Measurements from ENCODE around the gene VSTM2L.
A peak's percentile ranks its signal among the peaks of the same experiment; 100 is the strongest.

Gene VSTM2L

DNA sequence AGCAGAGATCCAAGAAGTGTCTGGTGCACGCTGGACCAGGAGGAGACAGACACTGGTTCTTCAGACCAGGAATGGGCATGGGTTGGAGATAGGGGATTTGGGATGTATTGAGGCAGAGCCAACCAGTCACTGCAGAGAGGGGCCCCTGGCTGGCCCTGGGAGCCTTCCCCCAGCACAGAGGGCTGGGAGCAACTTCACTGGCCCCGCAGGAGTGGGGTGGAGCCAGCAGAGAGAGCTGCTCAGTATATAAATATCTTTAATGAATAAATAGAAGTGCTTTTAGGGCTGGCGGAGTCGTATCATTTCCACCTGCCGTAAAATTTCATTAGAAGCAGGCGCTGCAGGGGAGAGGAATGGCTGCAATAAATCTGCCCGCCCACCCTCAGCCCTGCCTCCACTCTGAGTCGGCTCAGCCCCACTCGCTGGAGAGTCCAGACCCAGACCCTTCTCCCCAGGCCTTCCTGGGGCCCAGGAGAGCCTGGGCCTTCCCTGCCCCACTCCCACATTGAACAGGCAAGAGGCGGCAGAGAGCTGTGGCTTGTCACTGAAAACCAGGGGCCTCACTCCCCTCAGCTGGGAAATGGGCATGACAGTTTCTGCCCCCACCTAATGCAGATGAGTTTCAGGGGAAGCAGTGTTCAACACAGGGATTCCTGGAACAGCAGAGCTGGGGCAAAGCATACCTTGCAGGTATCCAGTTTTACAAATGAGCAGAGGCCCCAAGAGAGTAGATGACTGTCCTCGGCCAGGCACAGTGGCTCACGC, 23.9 kb upstream of the VSTM2L start:
- DNase-seq (ENCODE audit: low spot score) = peak; percentile 88

DNA sequence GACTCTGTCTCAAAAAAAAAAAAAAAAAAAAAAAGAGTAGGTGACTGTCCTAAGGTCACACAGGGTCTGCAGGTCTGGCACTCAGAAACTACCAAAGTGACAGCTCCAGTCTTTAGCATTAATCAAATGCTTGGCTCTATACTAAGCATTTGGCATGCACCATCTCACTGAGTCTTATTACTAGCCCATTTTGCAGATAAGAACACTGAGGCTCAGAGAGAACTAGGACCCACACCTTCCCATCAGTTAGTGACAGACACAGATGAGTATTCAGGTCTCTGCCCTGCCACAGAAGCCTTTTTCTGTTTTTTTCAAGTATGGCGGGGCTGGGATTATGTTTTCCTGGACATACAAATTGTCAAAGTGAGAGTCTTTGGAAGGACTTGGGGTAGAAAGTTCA, 23.1 kb upstream of the VSTM2L start:
- no peak for DNase-seq (ENCODE audit: low spot score)

DNA sequence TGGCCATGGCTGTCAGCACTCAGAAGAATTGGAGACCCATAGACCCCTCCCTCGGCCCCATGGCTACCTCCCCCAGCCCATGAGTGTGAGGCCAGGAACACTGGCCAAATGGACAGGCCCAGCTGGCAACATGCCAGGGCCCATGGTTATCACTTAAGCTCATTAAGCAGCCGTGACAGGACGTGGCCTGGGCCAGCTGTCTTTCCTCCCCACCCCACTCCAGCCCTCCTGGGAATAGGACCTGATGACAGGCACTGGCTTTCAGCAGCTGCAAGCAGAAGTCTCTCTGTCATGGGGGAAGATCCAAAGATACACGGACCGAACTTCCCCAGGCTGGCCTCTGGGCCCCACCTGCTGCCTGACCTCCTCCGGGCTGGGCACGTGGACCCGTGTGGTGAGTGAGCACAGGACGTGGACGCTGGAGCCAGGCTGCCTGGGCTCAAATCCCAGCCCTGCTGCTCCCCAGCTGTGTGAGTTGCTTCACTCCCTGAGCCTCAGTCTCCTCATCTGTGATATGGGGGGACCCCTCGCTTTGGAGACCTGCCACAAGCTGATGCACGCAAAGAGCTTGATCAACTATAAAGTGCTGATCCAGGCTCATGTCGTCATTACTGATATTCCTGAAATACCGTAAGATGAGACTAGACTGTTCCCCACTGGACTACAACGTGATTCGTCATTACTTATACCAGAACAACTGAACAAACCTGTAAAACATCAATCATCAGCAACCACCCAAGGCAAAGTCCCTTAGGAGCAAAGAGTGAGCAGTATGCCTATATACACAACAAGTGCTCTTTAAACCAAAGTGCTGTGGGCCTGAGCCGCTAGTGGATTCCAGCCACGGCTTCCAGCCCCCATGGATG, 22.0 kb upstream of the VSTM2L start:
- peak; percentile 100 for DNase-seq (ENCODE audit: low spot score)

DNA sequence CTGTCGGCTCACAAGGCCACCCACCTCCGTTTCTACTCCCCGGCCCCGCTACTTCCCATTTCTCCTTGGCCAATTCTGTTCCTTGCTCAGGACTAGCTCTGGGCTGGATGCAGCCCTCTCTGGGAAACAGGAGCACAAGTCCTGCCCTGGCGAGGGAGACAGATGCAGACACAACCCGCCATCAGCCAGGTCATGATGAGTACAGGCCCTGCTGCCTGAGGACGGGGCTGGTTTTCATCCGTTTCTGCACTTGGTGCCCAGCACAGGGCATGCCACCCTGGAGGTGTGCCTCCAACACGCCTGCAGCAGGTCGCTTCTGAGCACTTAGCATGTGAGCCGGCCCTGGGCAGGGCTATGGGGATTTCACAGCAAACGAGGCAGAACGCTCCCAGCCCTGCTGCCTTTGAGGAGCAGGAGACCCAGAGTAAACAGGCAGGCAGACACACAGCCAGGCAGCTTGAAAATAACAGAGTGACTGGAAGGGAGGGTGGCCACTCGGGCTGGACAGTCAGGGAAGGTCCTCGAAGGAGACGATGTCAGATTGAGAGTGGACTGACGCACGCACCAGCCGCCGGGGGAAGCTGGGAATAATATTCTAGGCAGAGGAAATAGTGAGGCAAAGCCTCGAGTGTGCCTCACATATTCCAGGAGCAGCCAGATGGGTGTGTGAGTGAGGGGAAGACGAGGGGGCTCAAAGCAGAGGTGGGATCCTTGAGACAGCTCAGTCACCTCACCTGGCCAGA, 21.2 kb upstream of the VSTM2L start:
- DNase-seq (ENCODE audit: low spot score) = peak; percentile 77

DNA sequence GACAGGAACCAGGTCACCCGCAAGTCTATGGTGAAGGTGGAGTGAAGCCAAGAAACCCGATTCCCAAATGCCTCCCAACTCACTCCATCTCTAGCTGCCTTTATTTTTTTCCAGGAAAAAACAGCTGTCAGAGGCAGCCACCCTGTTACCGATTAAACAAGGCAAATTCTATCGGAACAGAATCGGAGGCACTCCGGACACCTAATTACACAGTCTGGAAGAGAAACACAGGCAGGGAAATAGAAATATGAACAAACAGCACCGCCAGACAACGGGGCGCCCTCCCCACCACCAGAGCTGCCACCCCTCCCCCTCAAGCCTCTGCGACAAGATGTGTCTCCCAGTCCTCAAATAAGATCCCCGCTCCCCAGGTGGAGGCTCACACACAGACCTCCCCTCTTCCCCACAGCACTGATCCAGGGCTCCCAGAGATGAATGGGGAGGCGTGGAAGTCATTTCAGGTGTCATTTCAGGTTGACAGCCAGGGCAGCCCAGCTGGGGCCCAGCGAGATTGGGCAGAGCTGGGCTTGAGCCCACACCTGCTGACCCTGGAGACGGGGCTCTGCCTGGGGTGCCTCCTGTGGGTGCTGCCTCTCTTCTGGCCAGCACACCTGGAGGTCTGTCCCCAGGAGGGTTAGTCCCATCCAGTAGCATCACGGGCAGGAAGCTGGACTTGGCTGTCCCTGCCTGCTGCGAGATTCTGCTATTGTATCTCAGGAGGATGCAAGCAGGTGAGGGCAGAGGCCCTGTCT, 19.8 kb upstream of the VSTM2L start:
- no peak for DNase-seq (ENCODE audit: low spot score)

DNA sequence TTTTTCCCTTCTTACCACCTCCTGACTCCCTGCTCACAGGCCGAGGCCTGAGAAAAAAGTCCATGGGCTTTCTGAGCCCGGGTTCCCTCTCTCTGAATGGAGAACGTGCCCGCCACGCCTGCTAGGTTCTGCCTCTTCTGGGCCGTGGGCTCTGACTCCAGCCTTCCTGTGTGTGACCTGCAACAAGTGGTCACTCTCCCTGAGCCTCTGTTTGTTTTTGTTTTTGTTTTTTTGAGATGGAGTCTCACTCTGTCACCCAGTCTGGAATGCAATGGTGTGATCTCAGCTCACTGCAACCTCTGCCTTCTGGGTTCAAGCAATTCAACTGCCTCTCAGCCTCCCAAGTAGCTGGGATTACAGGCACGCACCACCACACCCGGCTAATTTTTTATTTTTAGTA, 17.9 kb upstream of the VSTM2L start:
- DNase-seq (ENCODE audit: low spot score) = no peak

DNA sequence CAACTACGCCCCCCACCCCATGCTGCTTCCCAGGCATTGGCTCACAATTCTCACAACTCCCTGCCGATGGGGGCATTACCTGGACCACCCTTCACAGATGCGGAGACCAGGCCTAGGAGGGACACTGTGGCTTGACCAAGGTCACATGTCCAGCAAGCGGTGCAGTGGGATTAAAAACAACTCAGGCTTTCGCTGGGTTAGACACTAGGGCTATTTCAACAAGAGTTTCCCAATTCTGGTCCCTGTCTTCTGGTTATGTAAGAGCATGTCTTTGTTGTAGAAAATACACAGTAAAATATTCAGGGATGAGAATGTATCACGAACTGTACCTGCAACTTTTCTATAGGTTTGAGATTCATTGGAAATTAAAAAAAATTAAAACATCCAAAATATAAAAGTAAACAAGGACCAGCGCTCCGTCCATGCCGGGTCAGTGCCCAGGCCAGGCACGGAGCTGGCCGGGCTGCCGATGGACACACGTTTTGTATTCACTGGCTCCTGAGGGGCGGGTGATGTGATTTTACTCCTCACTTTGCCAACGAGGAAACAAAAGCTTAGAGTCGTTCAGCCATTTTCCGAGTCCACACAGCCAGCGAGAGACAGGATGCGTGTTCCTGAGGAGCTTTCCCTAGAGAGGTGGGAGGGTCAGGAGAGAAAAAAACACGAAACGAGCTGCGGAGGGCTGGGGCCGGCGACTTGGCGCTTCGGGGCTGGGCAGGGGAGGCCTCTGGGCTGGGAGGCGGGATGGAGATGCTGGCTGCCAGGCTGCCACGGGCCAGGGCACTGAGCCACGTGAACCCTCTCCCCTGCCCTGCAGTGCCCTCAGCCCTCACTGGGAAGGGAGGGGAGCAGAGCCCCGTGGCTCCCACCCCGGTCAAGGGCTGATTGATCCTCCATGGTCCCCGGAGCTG, 17.1 kb upstream of the VSTM2L start:
- no peak for DNase-seq (ENCODE audit: low spot score)

DNA sequence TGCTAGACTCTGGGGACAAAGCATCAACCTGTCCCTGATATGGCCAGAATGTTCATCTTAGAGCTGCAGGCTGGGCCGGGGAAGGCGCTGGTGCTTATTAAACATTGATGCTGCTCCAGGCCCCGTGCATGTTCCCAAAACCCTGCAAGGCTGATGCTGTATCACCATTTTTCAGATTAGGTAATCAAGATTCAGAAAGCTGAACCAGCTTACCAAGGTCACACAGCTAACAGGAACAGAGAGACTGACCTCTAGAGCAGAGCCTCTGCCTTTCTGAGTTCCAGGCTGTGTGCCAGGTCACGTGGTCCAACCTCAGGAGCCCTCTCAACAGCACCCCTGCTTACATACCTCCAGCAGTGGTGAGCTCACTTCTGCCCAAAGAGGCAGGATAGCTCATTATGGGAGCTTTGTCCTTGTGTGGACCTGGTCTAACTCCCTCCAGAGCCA, 16.1 kb upstream of the VSTM2L start:
- no peak for DNase-seq (ENCODE audit: low spot score)

DNA sequence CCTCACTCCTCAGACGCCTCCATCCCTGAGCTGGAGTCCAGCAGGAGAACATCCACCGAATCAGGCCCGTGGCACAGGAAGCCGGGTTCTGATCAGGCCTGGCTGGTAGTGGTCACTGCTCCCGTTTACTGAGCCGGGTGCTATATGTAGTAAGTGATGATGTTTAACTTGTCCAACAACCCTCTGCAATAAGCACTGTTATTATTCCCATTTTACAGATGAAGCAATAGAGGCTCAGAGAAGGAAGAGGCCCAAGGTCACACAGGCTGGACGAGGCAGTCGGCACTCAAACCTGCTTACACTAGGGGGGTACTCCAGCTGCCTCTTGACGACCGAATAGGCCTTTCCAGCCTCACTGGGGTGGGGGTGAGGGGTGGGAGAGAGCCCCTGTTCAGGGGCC, 14.3 kb upstream of the VSTM2L start:
- DNase-seq (ENCODE audit: low spot score) = no peak

DNA sequence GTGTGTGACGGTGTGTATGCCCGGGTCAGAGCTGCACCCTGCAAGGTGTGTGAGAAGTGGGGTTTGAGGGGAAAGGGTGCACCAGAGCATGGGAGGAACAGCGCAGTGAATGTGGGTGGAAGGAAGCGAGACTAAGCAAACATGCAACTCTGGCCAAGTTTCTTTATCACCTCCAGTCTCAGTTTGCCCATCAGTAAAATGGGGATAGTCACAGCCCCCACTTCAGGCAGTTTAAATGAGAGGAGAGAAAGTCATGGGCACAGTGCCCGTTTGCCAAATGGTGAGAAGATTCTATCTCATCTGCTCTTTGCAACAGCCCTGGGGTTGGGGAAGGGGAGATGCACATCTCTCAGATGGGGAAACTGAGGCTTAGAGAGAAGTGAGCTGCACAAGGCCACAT, 12.8 kb upstream of the VSTM2L start:
- no peak for DNase-seq (ENCODE audit: low spot score)

DNA sequence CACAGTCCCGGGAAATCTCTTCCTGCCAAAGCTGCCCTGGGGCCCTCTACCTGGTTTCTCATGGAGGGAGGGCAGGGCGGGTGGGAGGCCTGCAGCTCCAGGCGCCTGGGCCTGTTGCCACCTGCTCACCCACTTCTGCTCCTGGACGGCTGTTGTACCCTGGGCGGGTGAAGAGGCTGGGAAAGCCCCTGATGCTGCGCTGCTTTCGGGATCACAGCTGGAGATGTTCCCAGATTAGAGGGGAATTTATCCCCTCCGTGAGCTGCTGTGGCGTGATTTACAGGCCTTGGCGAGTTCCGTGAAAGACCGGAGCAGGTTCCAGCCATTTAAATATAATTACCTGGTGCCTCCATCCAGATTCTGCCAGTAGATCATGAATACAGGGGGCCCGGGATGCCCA, 12.3 kb upstream of the VSTM2L start:
- DNase-seq (ENCODE audit: low spot score) = no peak

DNA sequence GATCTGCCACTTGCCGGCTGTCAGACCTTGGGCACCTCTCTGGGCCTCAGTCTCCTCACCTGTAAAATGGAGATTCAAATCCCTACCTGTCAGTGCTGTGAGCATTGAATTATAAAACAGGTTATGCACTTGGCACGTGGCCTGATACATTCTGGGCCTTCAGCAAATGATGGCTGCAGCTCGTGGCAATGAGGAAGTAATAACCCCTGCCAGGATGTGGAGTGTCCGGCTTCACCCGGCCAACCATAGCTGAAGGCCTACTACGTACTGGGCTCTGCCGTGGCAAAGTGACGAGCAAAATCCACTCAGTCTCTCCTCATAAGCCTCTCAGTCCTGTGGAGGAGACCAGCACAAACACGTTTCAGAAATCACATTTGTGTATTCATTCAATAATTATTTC, 10.9 kb upstream of the VSTM2L start:
- no peak for DNase-seq (ENCODE audit: low spot score)

DNA sequence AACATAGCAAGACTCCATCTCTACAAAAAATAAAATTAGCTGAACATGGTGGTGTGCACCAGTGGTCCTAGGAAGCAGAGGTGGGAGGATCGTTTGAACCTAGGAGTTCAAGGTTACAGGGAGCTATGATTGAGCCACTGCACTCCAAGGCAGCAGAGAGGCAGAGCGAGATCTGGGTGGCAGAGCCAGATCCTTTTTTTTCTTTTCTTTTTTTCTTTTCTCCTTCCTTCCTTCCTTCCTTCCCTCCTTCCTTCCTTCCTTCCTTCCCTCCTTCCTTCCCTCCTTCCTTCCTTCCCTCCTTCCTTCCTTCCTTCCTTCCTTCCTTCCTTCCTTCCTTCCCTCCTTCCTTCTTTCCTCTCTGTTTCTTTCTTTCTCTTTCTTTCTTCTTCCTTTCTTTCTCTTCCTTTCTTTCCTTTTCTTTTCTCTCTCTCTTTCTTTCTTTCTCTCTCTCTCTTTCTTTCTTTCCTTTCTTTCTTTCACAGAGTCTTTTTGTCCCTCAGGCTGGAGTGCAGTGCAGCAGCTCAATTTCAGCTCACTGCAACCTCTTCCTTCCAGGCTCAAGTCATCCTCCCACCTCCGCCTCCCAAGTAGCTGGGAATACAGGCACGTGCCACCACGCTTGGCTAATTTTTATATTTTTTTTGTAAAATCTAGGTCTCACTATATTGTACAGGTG, 9.2 kb upstream of the VSTM2L start:
- no peak for DNase-seq (ENCODE audit: low spot score)

DNA sequence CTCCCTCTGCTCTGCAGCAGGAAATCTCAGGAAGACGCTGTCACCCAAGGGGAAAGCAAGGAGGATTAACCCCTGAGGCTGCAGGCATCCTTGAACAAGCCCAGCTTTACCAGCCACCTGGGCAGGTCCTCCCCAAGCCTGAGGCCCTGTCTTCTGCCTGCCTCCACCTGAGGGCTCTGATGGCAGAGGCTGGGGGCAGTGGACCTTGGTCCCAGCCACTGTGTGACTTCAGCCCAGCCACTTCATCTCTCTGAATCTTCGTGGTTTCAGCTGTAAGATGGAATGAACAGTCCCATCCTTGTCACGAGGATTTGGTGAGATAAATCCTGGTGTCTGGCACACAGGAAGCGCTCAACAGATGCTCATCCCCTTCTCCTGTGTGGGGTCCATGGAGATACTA, 8.5 kb upstream of the VSTM2L start:
- no peak for DNase-seq (ENCODE audit: low spot score)

DNA sequence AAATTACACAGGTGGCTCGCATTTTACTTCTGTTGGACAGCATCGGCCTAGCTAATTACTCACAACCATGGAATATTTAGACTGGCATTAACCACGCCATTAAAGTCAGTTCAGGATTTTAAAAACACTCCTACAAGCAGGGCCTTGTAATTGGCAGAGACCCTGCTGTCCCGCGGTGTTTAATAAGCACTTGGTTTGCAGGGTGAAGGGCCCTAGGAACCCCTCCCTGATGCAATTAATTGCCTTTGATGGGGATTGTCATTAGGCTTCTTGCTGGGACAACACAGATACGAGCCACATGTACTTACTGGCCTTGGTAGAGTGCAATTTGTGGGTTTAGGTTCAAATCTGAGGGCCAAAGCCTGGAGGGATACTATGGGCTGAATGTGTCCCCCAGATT, 7.8 kb upstream of the VSTM2L start:
- no peak for DNase-seq (ENCODE audit: low spot score)

DNA sequence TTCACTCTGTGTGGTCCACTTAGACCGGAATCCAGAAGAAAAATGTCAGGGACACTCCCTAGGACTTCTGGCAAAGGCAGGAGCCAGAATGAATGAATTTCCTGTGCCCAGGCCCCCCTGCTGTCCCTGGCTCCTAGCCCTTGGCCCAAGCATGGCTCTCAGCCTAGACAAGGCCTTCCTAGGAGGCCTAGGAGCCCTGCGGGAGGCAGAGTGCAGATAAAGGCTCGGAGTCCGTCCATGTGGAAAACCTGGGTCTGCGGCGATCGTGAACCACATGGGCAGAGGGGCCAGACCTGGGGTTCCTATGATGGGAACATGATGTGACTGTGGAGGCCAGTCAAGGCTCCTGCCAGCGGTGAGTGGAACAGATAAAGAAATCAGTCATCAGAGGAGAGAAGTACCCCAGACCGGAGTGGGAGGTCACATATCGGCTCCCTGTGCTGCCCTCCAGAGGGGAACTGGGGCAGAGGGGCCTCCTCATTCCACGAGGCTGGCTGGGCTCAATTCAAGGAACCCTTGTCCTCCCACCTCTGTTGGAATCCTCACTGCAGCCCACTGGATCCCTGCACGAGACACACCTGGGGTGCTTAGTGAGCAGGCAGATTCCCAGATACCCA, 5.9 kb upstream of the VSTM2L start:
- peak; percentile 74 for DNase-seq (ENCODE audit: low spot score)

DNA sequence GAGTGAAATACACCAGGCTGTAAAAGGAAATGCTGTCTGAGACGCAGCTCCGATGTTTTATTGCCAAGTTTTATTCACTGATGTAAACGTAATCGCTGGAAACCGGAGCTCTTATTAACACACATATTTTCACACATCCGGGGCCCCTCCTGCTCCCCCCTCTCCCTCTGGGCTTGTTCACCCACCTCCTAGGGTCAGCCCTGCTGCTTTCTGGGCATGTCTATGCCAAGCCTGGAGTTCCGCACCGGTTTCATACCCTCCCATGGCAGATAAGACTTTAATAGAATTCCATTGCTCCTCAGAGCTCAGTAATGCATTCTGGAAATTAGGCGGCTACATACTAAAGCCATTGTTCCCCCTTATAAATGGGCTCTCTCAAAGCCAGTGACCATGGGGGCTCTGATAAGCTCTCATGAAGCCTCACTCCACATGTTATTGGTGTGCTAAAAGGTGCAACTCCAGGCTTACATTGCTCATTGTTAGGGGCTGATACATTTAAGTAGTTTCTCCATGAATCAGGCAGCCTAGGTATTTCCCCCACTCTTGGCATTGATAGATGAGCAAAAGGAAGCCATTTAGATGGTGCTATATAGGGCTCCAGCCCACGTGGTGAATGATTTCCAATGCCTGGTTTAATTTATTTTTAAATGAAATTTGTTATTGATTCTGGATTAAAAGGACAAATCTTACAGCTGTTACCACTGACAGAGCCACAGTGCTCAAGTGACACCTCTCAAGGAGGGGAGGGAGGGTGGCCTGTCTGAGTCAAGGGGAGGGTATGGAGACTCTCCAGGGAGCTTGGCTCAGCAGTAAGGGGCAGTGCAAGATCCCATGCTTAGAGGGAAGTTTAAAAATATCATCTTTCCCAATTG, 4.5 kb upstream of the VSTM2L start:
- no peak for DNase-seq (ENCODE audit: low spot score)
